Gastroesophageal sphincter (tissue), 3 donors: ENCODE results near the gene PRKN.

Source experiments
- EP300 ChIP-seq: sonication (generic); formaldehyde crosslinking; IDR thresholded peaks from one replicate; pipeline ENCODE4 v1.6.1; 2017; ENCODE audit warnings: antibody characterized with exemption, mild to moderate bottlenecking
- POLR2A ChIP-seq, 2 donors: fragments of 450-650 bp; IDR thresholded peaks; one replicate each; pipeline ENCODE4 v1.6.1; 2017; ENCODE audit warnings: antibody characterized with exemption in 2 of 2, mild to moderate bottlenecking in 2 of 2, moderate library complexity in 1 of 2
- POLR2AphosphoS5 ChIP-seq: sonication (generic); formaldehyde crosslinking; IDR thresholded peaks from one replicate; pipeline ENCODE4 v1.6.1; 2017; ENCODE audit warnings: antibody characterized with exemption
- TF ChIP-seq, protein P1 (sequence below), 4 experiments: fragments of 200-600 bp in 2 of 4; fragments of 450-650 bp in 2 of 4; sonication (generic) in 1 of 4; IDR thresholded peaks; one replicate each; pipeline ENCODE4 v1.5.1; 2017 to 2019; ENCODE audit warnings: antibody characterized with exemption in 4 of 4, mild to moderate bottlenecking in 2 of 4, moderate library complexity in 2 of 4

DNA sequence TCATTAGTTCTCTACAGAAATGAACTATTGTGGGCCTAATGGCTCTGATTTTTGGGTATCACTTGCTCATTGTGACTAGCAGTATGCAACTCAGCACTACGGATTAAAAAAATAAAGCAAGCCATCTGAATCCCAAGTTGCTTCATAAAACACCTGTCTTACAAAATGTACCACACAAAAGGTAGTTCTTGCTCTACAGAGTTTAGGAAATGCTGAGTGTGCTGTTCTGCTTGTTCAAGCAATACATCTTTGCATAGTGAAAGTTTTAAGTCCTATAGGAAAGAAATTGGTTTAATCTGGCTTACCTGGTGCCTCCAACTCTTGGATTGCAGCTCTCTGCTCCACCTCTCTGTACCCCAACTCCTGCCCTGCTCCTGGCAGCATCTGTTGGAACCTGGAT lies 1187.0 kb downstream of the PRKN start:
- TF ChIP-seq, protein P1, sequence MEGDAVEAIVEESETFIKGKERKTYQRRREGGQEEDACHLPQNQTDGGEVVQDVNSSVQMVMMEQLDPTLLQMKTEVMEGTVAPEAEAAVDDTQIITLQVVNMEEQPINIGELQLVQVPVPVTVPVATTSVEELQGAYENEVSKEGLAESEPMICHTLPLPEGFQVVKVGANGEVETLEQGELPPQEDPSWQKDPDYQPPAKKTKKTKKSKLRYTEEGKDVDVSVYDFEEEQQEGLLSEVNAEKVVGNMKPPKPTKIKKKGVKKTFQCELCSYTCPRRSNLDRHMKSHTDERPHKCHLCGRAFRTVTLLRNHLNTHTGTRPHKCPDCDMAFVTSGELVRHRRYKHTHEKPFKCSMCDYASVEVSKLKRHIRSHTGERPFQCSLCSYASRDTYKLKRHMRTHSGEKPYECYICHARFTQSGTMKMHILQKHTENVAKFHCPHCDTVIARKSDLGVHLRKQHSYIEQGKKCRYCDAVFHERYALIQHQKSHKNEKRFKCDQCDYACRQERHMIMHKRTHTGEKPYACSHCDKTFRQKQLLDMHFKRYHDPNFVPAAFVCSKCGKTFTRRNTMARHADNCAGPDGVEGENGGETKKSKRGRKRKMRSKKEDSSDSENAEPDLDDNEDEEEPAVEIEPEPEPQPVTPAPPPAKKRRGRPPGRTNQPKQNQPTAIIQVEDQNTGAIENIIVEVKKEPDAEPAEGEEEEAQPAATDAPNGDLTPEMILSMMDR (IDR thresholded peaks at IDR 0.05), result no peak
- no peak for TF ChIP-seq POLR2A (IDR thresholded peaks at IDR 0.05)
- no peak for TF ChIP-seq POLR2AphosphoS5
- TF ChIP-seq EP300, result no peak
